ENCODE results near the gene SLC35B2. TPM values are rescaled to one million over a fixed set of nuclear protein-coding genes. Genes with fewer than 3 reads are reported as not detected.

SLC35B2 gene
- total and polyA plus RNA-seq, 9 of the 15 experiments (the other 6 are each of a cell fraction or from before 2014, with no cell fraction given) = 14.5 to 59.1 (median 47.1) TPM

GRCh38 chr6:44254191-44255104 is 2.9 kb downstream of the SLC35B2 start (continued):
- TF ChIP-seq PRDM10 (IDR thresholded peaks at IDR 0.05; ENCODE audit: partially characterized antibody) = no peak
- TF ChIP-seq FUS (optimal IDR thresholded peaks at IDR 0.05; ENCODE audit: low read depth, low read length) = no peak
- peak in 1 of 2 experiments; percentile 52; a peak in 1 of 4 replicates for TF ChIP-seq ZMIZ1 (IDR thresholded peaks at IDR 0.05; ENCODE audit: low read depth in 2 of 2, low read length in 2 of 2)
- TF ChIP-seq CHCHD3 (CRISPR knock-in tag; IDR thresholded peaks at IDR 0.05) = no peak
- no peak for TF ChIP-seq STAG1 (CRISPR knock-in tag; IDR thresholded peaks at IDR 0.05; ENCODE audit: borderline replicate concordance)
- TF ChIP-seq ARHGAP35 (IDR thresholded peaks at IDR 0.05; ENCODE audit: partially characterized antibody) = no peak
- TF ChIP-seq TAF7 (tag; IDR thresholded peaks at IDR 0.05) = no peak
- TF ChIP-seq ARNT (IDR thresholded peaks at IDR 0.05) = no peak
- TF ChIP-seq HCFC1 (IDR thresholded peaks at IDR 0.05; ENCODE audit: low read depth, low read length) = no peak
- no peak for TF ChIP-seq DPF2 (IDR thresholded peaks at IDR 0.05)
- TF ChIP-seq ZNF507 (tag; conservative IDR thresholded peaks at IDR 0.05) = no peak
- no peak for TF ChIP-seq NCOA1 (IDR thresholded peaks at IDR 0.05; ENCODE audit: low read depth)
- TF ChIP-seq THAP7 (CRISPR knock-in tag; IDR thresholded peaks at IDR 0.05) = no peak
- no peak for TF ChIP-seq EWSR1 (IDR thresholded peaks at IDR 0.05; ENCODE audit: borderline replicate concordance, low read depth, partially characterized antibody)
- TF ChIP-seq RBM15 (IDR thresholded peaks at IDR 0.05; ENCODE audit: insufficient read depth, low read length) = no peak

Data from K562 (cell line).